SK-N-SH (cell line): ENCODE results near the gene HIPK2. TPM values are rescaled to one million over a fixed set of nuclear protein-coding genes. Genes with fewer than 3 reads are reported as not detected.

Source experiments
- CTCF ChIA-PET: fragments of 300-600, 350-600 bp; formaldehyde crosslinking; extraction: SDS; loops from one replicate; lab custom pipeline; 2021; lab: Yijun Ruan, JAX
- POLR2A ChIA-PET: fragments of 350-600 bp; sonication (Branson Sonifier 250); formaldehyde crosslinking; extraction: SDS; loops from one replicate; lab custom pipeline; 2020; ENCODE audit warnings: antibody characterized with exemption, inconsistent platforms; lab: Yijun Ruan, JAX
- DNase-seq: peaks from one replicate; pipeline ENCODE4 v3.0.0; 2012
- H2AFZ ChIP-seq: fragments of 200-600 bp; sonication (generic); 2 replicates; pipeline ENCODE4 v1.8.1; 2016; ENCODE audit warnings: antibody characterized with exemption, mild to moderate bottlenecking, low read depth
- H3F3A ChIP-seq: fragments of 200-600 bp; sonication (generic); replicated peaks from 2 replicates; pipeline ENCODE3; 2016; ENCODE audit warnings: antibody characterized with exemption, mild to moderate bottlenecking; ENCODE audit not compliant: insufficient read depth
- H3K27ac ChIP-seq, 2 experiments: fragments of 200-500 bp in 1 of 2; fragments of 200-600 bp in 1 of 2; sonication (Bioruptor generic) in 1 of 2; sonication (generic), shearing (Covaris generic) in 1 of 2; 2 replicates each; pipeline versions ENCODE4 v1.5.1 to v1.6.1; 2014 to 2016; ENCODE audit warnings: low read depth in 2 of 2, inconsistent platforms in 1 of 2, low read length in 1 of 2, mild to moderate bottlenecking in 1 of 2, mixed read lengths in 1 of 2
- H3K27me3 ChIP-seq: fragments of 200-600 bp; sonication (generic), shearing (Covaris generic); 2 replicates; pipeline ENCODE4 v1.6.1; 2016; ENCODE audit warnings: mixed run types; ENCODE audit not compliant: insufficient read depth
- H3K36me3 ChIP-seq, 2 experiments: fragments of 200-500 bp in 1 of 2; fragments of 200-600 bp in 1 of 2; sonication (Bioruptor generic) in 1 of 2; sonication (generic) in 1 of 2; replicated peaks in 1 of 2; 2 replicates each; pipeline versions ENCODE3 to v1.5.1; 2014 to 2016; ENCODE audit warnings: low read length in 1 of 2, mild to moderate bottlenecking in 1 of 2; ENCODE audit not compliant: insufficient read depth in 2 of 2, control insufficient read depth in 1 of 2
- H3K4me1 ChIP-seq, 2 experiments: fragments of 200-500 bp in 1 of 2; fragments of 200-600 bp in 1 of 2; sonication (Bioruptor generic) in 1 of 2; sonication (generic), shearing (Covaris generic) in 1 of 2; 2 replicates each; pipeline versions ENCODE4 v1.5.1 to v1.6.1; 2014 to 2016; ENCODE audit warnings: low read depth in 1 of 2, low read length in 1 of 2, mixed run types in 1 of 2; ENCODE audit not compliant: insufficient read depth in 2 of 2, control insufficient read depth in 1 of 2
- H3K4me2 ChIP-seq: fragments of 200-600 bp; sonication (generic), shearing (Covaris generic); 2 replicates; pipeline ENCODE4 v1.6.1; 2017; ENCODE audit warnings: mixed run types
- H3K4me3 ChIP-seq, 2 experiments: fragments of 200-500 bp in 1 of 2; fragments of 200-600 bp in 1 of 2; sonication (Bioruptor generic) in 1 of 2; sonication (generic), shearing (Covaris generic) in 1 of 2; 2 replicates each; pipeline versions ENCODE4 v1.5.1 to v1.8.1; 2014 to 2016; ENCODE audit warnings: low read depth in 2 of 2, inconsistent platforms in 1 of 2, low read length in 1 of 2, mild to moderate bottlenecking in 1 of 2, mixed read lengths in 1 of 2, moderate library complexity in 1 of 2
- H3K79me2 ChIP-seq: fragments of 200-600 bp; sonication (generic); 2 replicates; pipeline ENCODE4 v1.8.1; 2017; ENCODE audit warnings: mild to moderate bottlenecking; ENCODE audit not compliant: insufficient read depth
- H3K9ac ChIP-seq: fragments of 200-600 bp; sonication (generic); 2 replicates; pipeline ENCODE4 v1.6.1; 2017; ENCODE audit warnings: mixed run types
- H3K9me2 ChIP-seq: fragments of 200-600 bp; sonication (generic); 2 replicates; pipeline ENCODE4 v1.6.1; 2017; ENCODE audit warnings: mixed run types
- H3K9me3 ChIP-seq: fragments of 200-600 bp; sonication (generic); 2 replicates; pipeline ENCODE4 v1.6.1; 2017; ENCODE audit warnings: mixed run types, mild to moderate bottlenecking, moderate library complexity
- H4K20me1 ChIP-seq: fragments of 200-600 bp; sonication (generic); 2 replicates; pipeline ENCODE4 v1.6.1; 2017; ENCODE audit warnings: mild to moderate bottlenecking, mixed run types; ENCODE audit not compliant: insufficient read depth
- CTCF ChIP-seq: fragments of 200-600 bp; sonication (generic); IDR thresholded peaks from 2 replicates; pipeline ENCODE4 v1.6.1; 2017; ENCODE audit warnings: antibody characterized with exemption, mild to moderate bottlenecking, moderate library complexity
- EZH2phosphoT487 ChIP-seq: fragments of 200-600 bp; sonication (generic); IDR thresholded peaks from 2 replicates; pipeline ENCODE4 v1.6.1; 2017; ENCODE audit warnings: low read depth, mixed run types, mild to moderate bottlenecking, antibody characterized with exemption, moderate library complexity, borderline replicate concordance
- FOSL2 ChIP-seq: IDR thresholded peaks from 2 replicates; pipeline ENCODE4 v1.4.0; 2012; ENCODE audit warnings: low read depth, mild to moderate bottlenecking, moderate library complexity, borderline replicate concordance
- FOXJ3 ChIP-seq: sonication (generic); formaldehyde crosslinking; IDR thresholded peaks from 2 replicates; pipeline ENCODE4 v1.5.1; 2020; ENCODE audit warnings: mild to moderate bottlenecking, missing genetic modification reagents
- GATA2 ChIP-seq: sonication (generic); formaldehyde crosslinking; IDR thresholded peaks from 2 replicates; pipeline ENCODE4 v1.5.0; 2020; ENCODE audit warnings: mild to moderate bottlenecking, missing genetic modification reagents
- JUND ChIP-seq: IDR thresholded peaks from 2 replicates; pipeline ENCODE4 v1.4.0; 2012
- MAX ChIP-seq: IDR thresholded peaks from 2 replicates; pipeline ENCODE4 v1.4.0; 2012; ENCODE audit warnings: low read depth
- NFIC ChIP-seq: IDR thresholded peaks from 2 replicates; pipeline ENCODE4 v1.4.0; 2012; ENCODE audit warnings: borderline replicate concordance
- POLR2AphosphoS5 ChIP-seq: IDR thresholded peaks from 2 replicates; pipeline ENCODE4 v1.6.1; 2012; ENCODE audit warnings: low read depth, low read length
- RXRA ChIP-seq: IDR thresholded peaks from 2 replicates; pipeline ENCODE4 v1.4.0; 2012; ENCODE audit warnings: low read depth, mild to moderate bottlenecking, borderline replicate concordance
- TAF1 ChIP-seq: IDR thresholded peaks from 2 replicates; pipeline ENCODE4 v1.6.1; 2012; ENCODE audit warnings: low read depth, mild to moderate bottlenecking, low read length, moderate library complexity, borderline replicate concordance
- TCF12 ChIP-seq: IDR thresholded peaks from 2 replicates; pipeline ENCODE4 v1.4.0; 2012
- whole genome bisulfite sequencing: methylation state at CpG from one replicate; pipeline ENCODE4 v1.1.6; 2017; ENCODE audit warnings: low lambda C conversion rate; 5-methylcytosine and 5-hydroxymethylcytosine counted together
- polyA plus RNA-seq, 3 experiments: library from polyadenylated mRNA; depleted of rRNA; stranded (reverse); fragments of >200 nt; gene quantifications; 2 replicates each; pipeline ENCODE4 v1.2.3, GENCODE V29; 2012

The HIPK2 gene
- polyA plus RNA-seq, 1 of the 3 experiments (the other 2 are of a cell fraction): 14.2 TPM

- POLR2A ChIA-PET: no interaction called here
- no peak overlapping the region for H3K27ac ChIP-seq
Measured at GRCh38 chr7:139825666-139826290, 48.0 kb upstream of the HIPK2 start.

GRCh38 chr7:139823959-139824521 is 46.2 kb upstream of the HIPK2 start:
- Histone ChIP-seq H3K79me2 (no peaks in the 10 kb centered on the region), H2AFZ (no peak overlapping the region), H3K9me3 (no peaks in the 10 kb centered on the region), H4K20me1 (no peaks in the 10 kb centered on the region), H3K4me2 (no peak overlapping the region), H3K9ac (no peak overlapping the region), H3K4me3 (no peak overlapping the region), H3K4me1 (peaks cover 2 to 7% of the 10 kb centered on the region in 2 experiments; a peak in 1 of 4 replicates), H3K9me2 (no peaks in the 10 kb centered on the region), H3K36me3 (no peaks in the 10 kb centered on the region), H3K27me3 (peaks cover 26% of the 10 kb centered on the region; the same call in 1 of the 2 replicates), H3F3A (no peaks in the 10 kb centered on the region), H3K27ac (no peak overlapping the region)
- DNase-seq: no peak
- 72% methylated on average over 8 of the region's 8 CpGs for WGBS
- ChIA-PET POLR2A (interaction anchor here (0.6 kb wide), 1 partner anchor 11 kb away, joined by 5 read pairs; no protein-coding TSS in a partner anchor), CTCF (interaction anchor here (0.9 to 2.5 kb wide), 5 partner anchors 9 to 178 kb away, joined by 3 to 7 read pairs (median 3); no protein-coding TSS in a partner anchor)
- TF ChIP-seq FOXJ3 (CRISPR knock-in tag): no peak
- no peak for TF ChIP-seq RXRA
- TF ChIP-seq NFIC: no peak
- TF ChIP-seq GATA2 (CRISPR knock-in tag): no peak

More at GRCh38 chr7:139825666-139826290, 48.0 kb upstream of the HIPK2 start:
- Histone ChIP-seq H3K27me3 (peaks cover 22% of the 10 kb centered on the region; the same call in 1 of the 2 replicates), H4K20me1 (no peaks in the 10 kb centered on the region), H3K9me2 (no peaks in the 10 kb centered on the region), H3K4me2 (peak overlapping the region; percentile 7; the same call in 1 of the 2 replicates), H3F3A (no peaks in the 10 kb centered on the region), H3K9ac (no peak overlapping the region), H3K36me3 (no peaks in the 10 kb centered on the region), H3K4me3 (no peak overlapping the region), H3K4me1 (peaks cover 2 to 7% of the 10 kb centered on the region in 2 experiments; a peak in 1 of 4 replicates), H3K9me3 (no peaks in the 10 kb centered on the region), H3K79me2 (no peaks in the 10 kb centered on the region), H2AFZ (no peak overlapping the region)
- TF ChIP-seq EZH2phosphoT487 (no peak), TCF12 (peak; percentile 29; the same call in 1 of the 2 replicates), FOSL2 (peak; percentile 80), FOXJ3 (CRISPR knock-in tag) (no peak), TAF1 (no peak), POLR2AphosphoS5 (no peak), JUND (peak; percentile 67), CTCF (no peak), MAX (no peak)
- DNase-seq: no peak
- 42% methylated on average over 9 of the region's 9 CpGs for WGBS
- CTCF ChIA-PET: interaction anchor here (0.6 to 1.0 kb wide), 2 partner anchors 180 to 241 kb away, joined by 3 to 4 read pairs; no protein-coding TSS in a partner anchor
